ENCODE results near the gene SCD5. TPM values are rescaled to one million over a fixed set of nuclear protein-coding genes. Genes with fewer than 3 reads are reported as not detected.

Gene SCD5
- total RNA-seq, 2 donors from 2014 or later: 24.0 to 122 TPM

DNA sequence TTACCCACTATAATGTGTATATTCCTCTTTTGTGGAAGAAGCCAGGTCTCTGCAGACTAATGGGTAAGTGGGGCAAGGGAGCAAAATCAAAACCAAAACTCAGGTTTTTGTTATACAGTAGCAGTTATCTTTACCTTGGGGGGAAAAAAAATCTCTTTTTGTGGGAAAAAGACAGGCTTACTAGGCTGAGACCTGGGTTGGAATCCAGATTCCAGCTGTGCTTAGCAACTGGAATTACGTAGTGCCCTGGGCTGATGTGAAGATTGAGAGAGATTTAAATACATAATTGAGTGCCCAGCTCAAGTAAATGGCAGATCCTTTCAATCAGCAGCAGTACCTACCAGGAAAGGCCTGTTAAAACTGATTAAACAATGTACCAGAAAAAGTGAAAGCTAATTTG, 15.4 kb upstream of the SCD5 start:
- H3K36me3 ChIP-seq: peaks cover 0 to 11% of the 10 kb centered on the region in 2 donors
- no peak for TF ChIP-seq POLR2A (IDR thresholded peaks at IDR 0.05)
- TF ChIP-seq, protein P1, sequence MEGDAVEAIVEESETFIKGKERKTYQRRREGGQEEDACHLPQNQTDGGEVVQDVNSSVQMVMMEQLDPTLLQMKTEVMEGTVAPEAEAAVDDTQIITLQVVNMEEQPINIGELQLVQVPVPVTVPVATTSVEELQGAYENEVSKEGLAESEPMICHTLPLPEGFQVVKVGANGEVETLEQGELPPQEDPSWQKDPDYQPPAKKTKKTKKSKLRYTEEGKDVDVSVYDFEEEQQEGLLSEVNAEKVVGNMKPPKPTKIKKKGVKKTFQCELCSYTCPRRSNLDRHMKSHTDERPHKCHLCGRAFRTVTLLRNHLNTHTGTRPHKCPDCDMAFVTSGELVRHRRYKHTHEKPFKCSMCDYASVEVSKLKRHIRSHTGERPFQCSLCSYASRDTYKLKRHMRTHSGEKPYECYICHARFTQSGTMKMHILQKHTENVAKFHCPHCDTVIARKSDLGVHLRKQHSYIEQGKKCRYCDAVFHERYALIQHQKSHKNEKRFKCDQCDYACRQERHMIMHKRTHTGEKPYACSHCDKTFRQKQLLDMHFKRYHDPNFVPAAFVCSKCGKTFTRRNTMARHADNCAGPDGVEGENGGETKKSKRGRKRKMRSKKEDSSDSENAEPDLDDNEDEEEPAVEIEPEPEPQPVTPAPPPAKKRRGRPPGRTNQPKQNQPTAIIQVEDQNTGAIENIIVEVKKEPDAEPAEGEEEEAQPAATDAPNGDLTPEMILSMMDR (IDR thresholded peaks at IDR 0.05): no peak
- no peak for TF ChIP-seq POLR2AphosphoS5 (IDR thresholded peaks at IDR 0.05)
- no peaks in the 10 kb centered on the region for H3K4me1 ChIP-seq (replicated peaks)
- H3K4me3 ChIP-seq: no peak overlapping the region
- intact Hi-C loops (cut with DNase I): no loop called here
- H3K9me3 ChIP-seq: no peaks in the 10 kb centered on the region
- DNase-seq (ENCODE audit: low spot score): no peak
- no peaks in the 10 kb centered on the region for H3K27me3 ChIP-seq (replicated peaks; ENCODE audit: insufficient read depth)
- 72% methylated on average over 1 of the region's 1 CpG for WGBS
- H3K27ac ChIP-seq: no peak overlapping the region

DNA sequence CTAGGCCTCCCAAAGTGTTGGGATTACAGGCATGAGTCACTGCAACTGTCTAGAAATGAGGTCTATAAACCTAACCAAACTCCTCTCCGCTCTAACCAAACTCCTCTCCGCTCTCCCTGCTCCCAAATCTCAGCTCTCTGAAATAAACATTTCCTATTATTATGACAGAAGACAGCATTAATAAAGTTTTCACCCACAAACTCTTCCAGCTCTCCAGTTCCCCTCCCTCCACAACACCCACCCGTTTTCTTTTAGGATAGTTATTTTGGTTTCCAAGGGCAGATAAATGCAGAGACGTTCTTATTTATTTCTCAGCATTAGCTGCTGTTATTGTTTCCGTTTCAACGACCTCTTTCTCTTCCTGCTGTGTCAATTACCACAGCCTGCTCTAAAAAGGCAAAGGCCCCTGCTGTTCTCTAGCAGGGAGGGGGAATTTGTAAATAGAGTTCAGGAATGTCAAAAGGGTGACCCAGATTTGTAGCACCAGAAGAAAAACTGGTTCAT, 13.3 kb upstream of the SCD5 start:
- DNase-seq (ENCODE audit: low spot score): no peak
- no peaks in the 10 kb centered on the region for H3K36me3 ChIP-seq
- no peak overlapping the region for H3K27ac ChIP-seq
- no peak for TF ChIP-seq POLR2AphosphoS5 (IDR thresholded peaks at IDR 0.05)
- TF ChIP-seq, protein P1 (IDR thresholded peaks at IDR 0.05): no peak
- no peaks in the 10 kb centered on the region for H3K4me1 ChIP-seq (replicated peaks)
- H3K9me3 ChIP-seq: no peaks in the 10 kb centered on the region
- WGBS: 21% methylated on average over 6 of the region's 6 CpGs
- no peak overlapping the region for H3K4me3 ChIP-seq
- intact Hi-C loops (cut with DNase I): no loop called here
- no peaks in the 10 kb centered on the region for H3K27me3 ChIP-seq (replicated peaks; ENCODE audit: insufficient read depth)

DNA sequence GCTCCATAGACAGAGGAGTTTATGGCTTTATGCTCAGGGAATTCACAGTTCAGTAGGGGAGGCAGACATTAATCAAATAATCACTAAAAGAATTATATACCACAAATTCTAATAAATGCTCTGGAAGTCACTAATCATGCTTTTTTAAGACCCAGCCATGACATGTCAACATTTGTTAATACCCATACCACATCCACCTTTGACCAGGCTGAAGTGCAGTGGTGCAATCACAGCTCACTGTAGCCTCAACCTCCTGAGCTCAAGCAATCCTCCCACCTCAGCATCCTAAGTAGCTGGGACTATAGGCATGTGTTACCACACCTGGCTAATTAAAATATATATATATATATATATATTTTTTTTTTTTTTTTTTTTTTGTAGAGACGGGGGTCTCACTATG, 12.8 kb upstream of the SCD5 start:
- H3K9me3 ChIP-seq: no peaks in the 10 kb centered on the region
- WGBS: 67% methylated on average over 1 of the region's 1 CpG
- TF ChIP-seq POLR2A (IDR thresholded peaks at IDR 0.05) (no peak), POLR2AphosphoS5 (IDR thresholded peaks at IDR 0.05) (no peak)
- TF ChIP-seq, protein P1 (IDR thresholded peaks at IDR 0.05): no peak
- no peaks in the 10 kb centered on the region for H3K36me3 ChIP-seq
- H3K4me3 ChIP-seq: no peak overlapping the region
- H3K27me3 ChIP-seq (replicated peaks; ENCODE audit: insufficient read depth): no peaks in the 10 kb centered on the region
- intact Hi-C loops (cut with DNase I): no loop called here
- DNase-seq (ENCODE audit: low spot score): no peak
- H3K27ac ChIP-seq: no peak overlapping the region
- H3K4me1 ChIP-seq (replicated peaks): no peaks in the 10 kb centered on the region

DNA sequence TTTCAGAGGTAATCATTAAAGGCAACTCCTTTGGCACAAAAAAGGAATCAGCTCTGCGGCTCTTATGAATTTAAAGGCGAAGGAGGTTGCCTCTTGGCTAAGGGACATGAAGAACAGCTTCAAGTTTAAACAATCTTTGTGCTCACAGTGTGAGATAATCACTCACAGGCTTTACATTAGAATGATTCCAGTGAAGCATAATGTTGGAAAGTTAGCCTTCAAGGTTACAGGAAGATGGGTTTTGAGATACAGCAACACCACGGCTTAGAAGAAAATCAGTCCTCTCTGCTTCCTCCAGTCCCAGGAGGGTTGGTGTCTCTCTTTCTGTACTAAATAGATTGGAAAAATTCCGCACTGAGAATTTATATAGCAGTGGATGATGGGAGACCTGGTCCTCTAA, 11.6 kb upstream of the SCD5 start:
- H3K36me3 ChIP-seq: no peaks in the 10 kb centered on the region
- intact Hi-C loops (cut with DNase I): no loop called here
- no peaks in the 10 kb centered on the region for H3K27me3 ChIP-seq (replicated peaks; ENCODE audit: insufficient read depth)
- H3K27ac ChIP-seq: no peak overlapping the region
- no peaks in the 10 kb centered on the region for H3K4me1 ChIP-seq (replicated peaks)
- WGBS: 50% methylated on average over 4 of the region's 4 CpGs
- no peak overlapping the region for H3K4me3 ChIP-seq
- TF ChIP-seq, protein P1 (IDR thresholded peaks at IDR 0.05): no peak
- TF ChIP-seq POLR2A (IDR thresholded peaks at IDR 0.05) (no peak), POLR2AphosphoS5 (IDR thresholded peaks at IDR 0.05) (no peak)
- no peaks in the 10 kb centered on the region for H3K9me3 ChIP-seq
- no peak for DNase-seq (ENCODE audit: low spot score)

- DNase-seq (ENCODE audit: low spot score): no peak
- TF ChIP-seq POLR2AphosphoS5 (IDR thresholded peaks at IDR 0.05) (no peak), POLR2A (IDR thresholded peaks at IDR 0.05) (no peak)
- TF ChIP-seq, protein P1 (IDR thresholded peaks at IDR 0.05): no peak
- Histone ChIP-seq H3K9me3 (no peaks in the 10 kb centered on the region), H3K36me3 (no peaks in the 10 kb centered on the region), H3K4me3 (no peak overlapping the region), H3K27me3 (replicated peaks; ENCODE audit: insufficient read depth) (no peaks in the 10 kb centered on the region), H3K27ac (no peak overlapping the region), H3K4me1 (replicated peaks) (no peaks in the 10 kb centered on the region)
- intact Hi-C loops (cut with DNase I): no loop called here
These were observed 11.0 kb upstream of the SCD5 start for GRCh38 chr4:82809619-82810018.

Data from prostate gland (tissue), 2 donors.